Measurements from ENCODE around the gene SNX8.

The SNX8 gene

GRCh38 chr7:2219606-2220005, 94.6 kb downstream of the SNX8 start:
- no peak for DNase-seq (ENCODE audit: low read depth)

GRCh38 chr7:2219136-2219535, 95.1 kb downstream of the SNX8 start:
- no peak for DNase-seq (ENCODE audit: low read depth)

GRCh38 chr7:2218444-2218785, 95.8 kb downstream of the SNX8 start:
- no peak for DNase-seq (ENCODE audit: low read depth)

GRCh38 chr7:2217716-2218443, 96.4 kb downstream of the SNX8 start:
- no peak for DNase-seq (ENCODE audit: low read depth)

- no peak for DNase-seq (ENCODE audit: low read depth)
Observed at GRCh38 chr7:2217206-2217605, 97.0 kb downstream of the SNX8 start.

- DNase-seq (ENCODE audit: low read depth), result no peak
Observed at GRCh38 chr7:2215851-2216250, 98.4 kb downstream of the SNX8 start.

GRCh38 chr7:2214636-2215035, 99.6 kb downstream of the SNX8 start:
- DNase-seq (ENCODE audit: low read depth), result no peak

- DNase-seq (ENCODE audit: low read depth), result no peak
Observed at GRCh38 chr7:2213551-2214215, 100.6 kb downstream of the SNX8 start.

- no peak for DNase-seq (ENCODE audit: low read depth)
Observed at GRCh38 chr7:2212906-2213305, 101.3 kb downstream of the SNX8 start.

- no peak for DNase-seq (ENCODE audit: low read depth)
Observed at GRCh38 chr7:2211926-2212325, 102.3 kb downstream of the SNX8 start.

GRCh38 chr7:2211259-2211880, 102.9 kb downstream of the SNX8 start:
- DNase-seq (ENCODE audit: low read depth), result no peak

- DNase-seq (ENCODE audit: low read depth), result no peak
Observed at GRCh38 chr7:2210551-2211258, 103.5 kb downstream of the SNX8 start.

- no peak for DNase-seq (ENCODE audit: low read depth)
Observed at GRCh38 chr7:2209961-2210323, 104.3 kb downstream of the SNX8 start.

- DNase-seq (ENCODE audit: low read depth), result no peak
Observed at GRCh38 chr7:2209146-2209960, 104.9 kb downstream of the SNX8 start.

- DNase-seq (ENCODE audit: low read depth), result no peak
Observed at GRCh38 chr7:2208712-2209111, 105.5 kb downstream of the SNX8 start.

GRCh38 chr7:2205036-2205780, 109.0 kb downstream of the SNX8 start:
- no peak for DNase-seq (ENCODE audit: low read depth)

- DNase-seq (ENCODE audit: low read depth), result no peak
Observed at GRCh38 chr7:2204446-2204845, 109.8 kb downstream of the SNX8 start.

GRCh38 chr7:2203766-2204300, 110.4 kb downstream of the SNX8 start:
- DNase-seq (ENCODE audit: low read depth), result no peak

- no peak for DNase-seq (ENCODE audit: low read depth)
Observed at GRCh38 chr7:2202901-2203765, 111.1 kb downstream of the SNX8 start.

- no peak for DNase-seq (ENCODE audit: low read depth)
Observed at GRCh38 chr7:2202361-2202761, 111.9 kb downstream of the SNX8 start.
